ENCODE data around the gene ALKBH3. TPM values are rescaled to one million over a fixed set of nuclear protein-coding genes. Genes with fewer than 3 reads are reported as not detected.

ALKBH3 gene
- total RNA-seq, 1 donor from 2014 or later, result 37.4 TPM

DNA sequence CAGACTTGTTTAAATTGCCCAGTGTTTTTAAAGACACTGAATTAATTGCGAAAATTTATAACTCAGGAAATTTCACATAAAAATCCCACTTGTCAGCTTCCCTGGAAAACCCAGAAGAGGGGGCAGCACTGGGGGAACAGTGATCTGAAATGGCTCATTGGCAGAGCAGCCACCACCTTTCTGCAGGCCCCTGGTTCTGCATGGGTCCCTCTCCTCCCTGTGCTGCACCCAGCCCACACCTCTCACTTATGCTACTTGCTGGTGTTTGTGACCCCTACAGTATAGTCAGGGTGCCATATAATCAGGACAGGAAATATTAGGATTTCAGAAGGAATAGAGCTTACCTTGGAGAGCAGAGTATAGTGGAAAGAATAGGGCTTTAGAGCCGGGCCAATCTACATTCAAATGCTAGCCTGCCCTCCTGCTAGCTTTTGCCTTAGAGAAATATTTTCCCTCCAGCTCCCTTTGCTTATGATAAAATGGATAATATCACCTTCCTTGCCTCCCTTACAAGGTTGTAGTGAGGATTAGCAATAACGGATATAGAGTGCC, 33.3 kb downstream of the ALKBH3 start:
- H3K79me2 ChIP-seq (ENCODE audit: low read depth), result no peaks in the 10 kb centered on the region
- no peaks in the 10 kb centered on the region for H3K27me3 ChIP-seq
- H3K4me2 ChIP-seq, result no peak overlapping the region
- H3K4me3 Mint-ChIP-seq, result no peak overlapping the region
- no peaks in the 10 kb centered on the region for H3K4me1 ChIP-seq
- H3K9me3 Mint-ChIP-seq, result no peaks in the 10 kb centered on the region
- H3K36me3 Mint-ChIP-seq, result peaks cover 3% of the 10 kb centered on the region
- no peaks in the 10 kb centered on the region for H4K20me1 ChIP-seq (ENCODE audit: low read depth)
- H3K27ac Mint-ChIP-seq, result no peak overlapping the region
- H3K9ac ChIP-seq, result no peak overlapping the region
- H3F3A ChIP-seq (ENCODE audit: low read depth), result no peaks in the 10 kb centered on the region
- no peak for DNase-seq (ENCODE audit: low spot score)
- H3K4me1 Mint-ChIP-seq, result no peaks in the 10 kb centered on the region
- no peaks in the 10 kb centered on the region for H3K9me3 ChIP-seq (ENCODE audit: low read depth)
- H3K27ac ChIP-seq, result no peak overlapping the region
- no peaks in the 10 kb centered on the region for H3K27me3 Mint-ChIP-seq (ENCODE audit: insufficient read depth, low read depth)
- TF ChIP-seq, protein P1, sequence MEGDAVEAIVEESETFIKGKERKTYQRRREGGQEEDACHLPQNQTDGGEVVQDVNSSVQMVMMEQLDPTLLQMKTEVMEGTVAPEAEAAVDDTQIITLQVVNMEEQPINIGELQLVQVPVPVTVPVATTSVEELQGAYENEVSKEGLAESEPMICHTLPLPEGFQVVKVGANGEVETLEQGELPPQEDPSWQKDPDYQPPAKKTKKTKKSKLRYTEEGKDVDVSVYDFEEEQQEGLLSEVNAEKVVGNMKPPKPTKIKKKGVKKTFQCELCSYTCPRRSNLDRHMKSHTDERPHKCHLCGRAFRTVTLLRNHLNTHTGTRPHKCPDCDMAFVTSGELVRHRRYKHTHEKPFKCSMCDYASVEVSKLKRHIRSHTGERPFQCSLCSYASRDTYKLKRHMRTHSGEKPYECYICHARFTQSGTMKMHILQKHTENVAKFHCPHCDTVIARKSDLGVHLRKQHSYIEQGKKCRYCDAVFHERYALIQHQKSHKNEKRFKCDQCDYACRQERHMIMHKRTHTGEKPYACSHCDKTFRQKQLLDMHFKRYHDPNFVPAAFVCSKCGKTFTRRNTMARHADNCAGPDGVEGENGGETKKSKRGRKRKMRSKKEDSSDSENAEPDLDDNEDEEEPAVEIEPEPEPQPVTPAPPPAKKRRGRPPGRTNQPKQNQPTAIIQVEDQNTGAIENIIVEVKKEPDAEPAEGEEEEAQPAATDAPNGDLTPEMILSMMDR (IDR thresholded peaks at IDR 0.05), result no peak
- TF ChIP-seq EZH2 (IDR thresholded peaks at IDR 0.05) (no peak), EZH2phosphoT487 (IDR thresholded peaks at IDR 0.05) (no peak)
- H3K4me3 ChIP-seq, result no peak overlapping the region
- no peak overlapping the region for H2AFZ ChIP-seq (replicated peaks)
- H3K36me3 ChIP-seq, result no peaks in the 10 kb centered on the region

DNA sequence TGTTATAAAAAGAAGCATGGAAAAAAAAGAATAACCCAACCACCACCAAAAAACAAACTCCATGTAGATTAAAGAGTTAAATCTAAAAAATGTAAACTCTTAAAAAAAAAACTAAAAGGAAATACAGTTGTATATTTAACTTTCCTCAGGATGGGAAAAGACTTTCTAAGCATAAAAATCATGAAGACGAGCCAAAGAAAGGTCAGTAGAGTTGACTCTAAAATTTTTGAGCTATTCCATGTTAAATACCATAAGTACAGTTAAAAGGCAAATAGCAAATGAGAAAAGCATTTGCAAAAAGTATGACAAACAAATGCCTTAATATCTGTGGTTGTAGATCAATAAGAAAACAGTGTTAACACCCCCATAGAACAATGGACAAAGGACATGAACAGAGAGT, 33.8 kb downstream of the ALKBH3 start:
- TF ChIP-seq EZH2 (IDR thresholded peaks at IDR 0.05), result no peak
- TF ChIP-seq, protein P1 (IDR thresholded peaks at IDR 0.05), result no peak
- TF ChIP-seq EZH2phosphoT487 (IDR thresholded peaks at IDR 0.05), result no peak
- Histone ChIP-seq H3K27ac (no peak overlapping the region), H3K4me2 (no peak overlapping the region), H3K9me3 (ENCODE audit: low read depth) (no peaks in the 10 kb centered on the region), H3K4me1 (no peaks in the 10 kb centered on the region), H3K36me3 (no peaks in the 10 kb centered on the region), H3K9ac (no peak overlapping the region), H3K4me3 (no peak overlapping the region), H3K27me3 (no peaks in the 10 kb centered on the region), H3F3A (ENCODE audit: low read depth) (no peaks in the 10 kb centered on the region), H4K20me1 (ENCODE audit: low read depth) (no peaks in the 10 kb centered on the region), H2AFZ (replicated peaks) (no peak overlapping the region), H3K79me2 (ENCODE audit: low read depth) (no peaks in the 10 kb centered on the region)
- H3K27me3 Mint-ChIP-seq (ENCODE audit: insufficient read depth, low read depth), result no peaks in the 10 kb centered on the region
- peaks cover 4% of the 10 kb centered on the region for H3K36me3 Mint-ChIP-seq
- DNase-seq (ENCODE audit: low spot score), result no peak
- H3K27ac Mint-ChIP-seq, result no peak overlapping the region
- no peaks in the 10 kb centered on the region for H3K4me1 Mint-ChIP-seq
- H3K4me3 Mint-ChIP-seq, result no peak overlapping the region
- H3K9me3 Mint-ChIP-seq, result no peaks in the 10 kb centered on the region

DNA sequence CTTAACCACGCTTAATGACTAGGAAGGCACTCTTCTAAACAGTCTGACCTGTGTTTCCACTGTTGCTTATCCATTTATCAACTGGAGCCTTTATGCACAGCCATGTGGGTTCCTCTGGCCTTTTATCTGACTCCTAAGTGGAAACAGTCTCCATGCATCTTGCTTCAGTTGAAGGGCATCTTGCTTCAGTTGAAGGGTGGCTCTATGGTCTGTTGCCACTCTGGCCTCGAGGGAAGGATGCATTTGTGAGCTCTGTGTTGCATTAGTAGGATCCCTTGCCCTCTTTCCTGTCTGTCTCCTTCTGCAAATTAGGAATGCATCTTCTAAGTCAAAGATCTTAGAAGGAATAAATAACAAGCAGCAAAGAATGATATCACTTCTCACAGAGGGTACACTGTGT, 36.0 kb downstream of the ALKBH3 start:
- Histone ChIP-seq H3K9ac (no peak overlapping the region), H3K4me2 (no peak overlapping the region), H2AFZ (replicated peaks) (no peak overlapping the region), H3F3A (ENCODE audit: low read depth) (no peaks in the 10 kb centered on the region), H3K27ac (no peak overlapping the region), H3K79me2 (ENCODE audit: low read depth) (no peaks in the 10 kb centered on the region), H3K4me3 (no peak overlapping the region), H3K27me3 (no peaks in the 10 kb centered on the region), H3K36me3 (no peaks in the 10 kb centered on the region), H3K4me1 (no peaks in the 10 kb centered on the region), H4K20me1 (ENCODE audit: low read depth) (no peaks in the 10 kb centered on the region), H3K9me3 (ENCODE audit: low read depth) (no peaks in the 10 kb centered on the region)
- H3K27ac Mint-ChIP-seq, result no peak overlapping the region
- no peaks in the 10 kb centered on the region for H3K9me3 Mint-ChIP-seq
- no peak for DNase-seq (ENCODE audit: low spot score)
- no peak overlapping the region for H3K4me3 Mint-ChIP-seq
- peaks cover 9% of the 10 kb centered on the region for H3K36me3 Mint-ChIP-seq
- H3K4me1 Mint-ChIP-seq, result no peaks in the 10 kb centered on the region
- H3K27me3 Mint-ChIP-seq (ENCODE audit: insufficient read depth, low read depth), result no peaks in the 10 kb centered on the region
- TF ChIP-seq, protein P1 (IDR thresholded peaks at IDR 0.05), result no peak
- TF ChIP-seq EZH2 (IDR thresholded peaks at IDR 0.05) (no peak), EZH2phosphoT487 (IDR thresholded peaks at IDR 0.05) (no peak)
